OCI-LY3 (cell line): ENCODE results near the gene UNC5C.

Experiments used
- H2AFZ ChIP-seq: fragments of 200-600, 300-600 bp; shearing (Covaris generic); 2 replicates; pipeline ENCODE4 v1.6.0; 2014; ENCODE audit warnings: antibody characterized with exemption, low read depth, low read length
- H3K27ac ChIP-seq: fragments of 200-600, 300-600 bp; sonication (generic); 2 replicates; pipeline ENCODE4 v1.5.1; 2014; ENCODE audit warnings: mild to moderate bottlenecking, low read length, moderate library complexity, mixed read lengths
- H3K27me3 ChIP-seq: fragments of 200-600, 300-600 bp; sonication (generic); 2 replicates; pipeline ENCODE4 v1.6.1; 2014; ENCODE audit warnings: low read depth, low read length, mixed read lengths
- H3K36me3 ChIP-seq: fragments of 200-600, 300-600 bp; sonication (generic); replicated peaks from 2 replicates; pipeline ENCODE3; 2014; ENCODE audit warnings: low read depth, low read length, mixed read lengths
- H3K4me1 ChIP-seq: fragments of 300-600, 200-600 bp; sonication (generic); 2 replicates; pipeline ENCODE4 v1.6.1; 2014; ENCODE audit warnings: low read length, mixed read lengths
- H3K4me2 ChIP-seq: fragments of 200-600, 300-600 bp; sonication (generic); 2 replicates; pipeline ENCODE4 v1.6.1; 2014; ENCODE audit warnings: low read length, mixed read lengths
- H3K4me3 ChIP-seq: fragments of 300-600, 200-600 bp; sonication (generic); 2 replicates; pipeline ENCODE4 v1.5.1; 2014; ENCODE audit warnings: antibody characterized with exemption, mild to moderate bottlenecking, low read length, moderate library complexity
- H3K79me2 ChIP-seq: fragments of 300-600, 200-600 bp; shearing (Covaris generic); 2 replicates; pipeline ENCODE4 v1.6.1; 2014; ENCODE audit warnings: mild to moderate bottlenecking, low read length, mixed read lengths
- H3K9ac ChIP-seq: fragments of 300-600, 200-600 bp; shearing (Covaris generic); 2 replicates; pipeline ENCODE4 v1.6.0; 2014; ENCODE audit warnings: mild to moderate bottlenecking, low read length, moderate library complexity
- H3K9me3 ChIP-seq: fragments of 200-600, 300-600 bp; shearing (Covaris generic); 2 replicates; pipeline ENCODE4 v1.6.1; 2014; ENCODE audit warnings: low read length, mixed read lengths; ENCODE audit not compliant: insufficient read depth
- H4K20me1 ChIP-seq: fragments of 200-600, 300-600 bp; sonication (generic); 2 replicates; pipeline ENCODE4 v1.6.1; 2016; ENCODE audit warnings: low read length, mixed read lengths; ENCODE audit not compliant: insufficient read depth
- CTCF ChIP-seq: fragments of 200-600, 300-600 bp; sonication (generic); IDR thresholded peaks from 2 replicates; pipeline ENCODE4 v1.5.1; 2014; ENCODE audit warnings: antibody characterized with exemption, low read length, low read depth
- EZH2phosphoT487 ChIP-seq: fragments of 200-600 bp; shearing (Covaris generic); IDR thresholded peaks from 2 replicates; pipeline ENCODE4 v1.6.1; 2018; ENCODE audit warnings: antibody characterized with exemption, mixed run types, low read depth

Gene UNC5C

GRCh38 chr4:95533254-95533653, 15.5 kb downstream of the UNC5C start:
- Histone ChIP-seq H2AFZ (no peak overlapping the region), H3K27ac (no peak overlapping the region), H3K27me3 (0 out of 2 replicates have a peak, but pooled peaks cover 4% of the 10 kb centered on the region), H3K9me3 (no peaks in the 10 kb centered on the region), H3K4me2 (no peak overlapping the region), H3K36me3 (no peaks in the 10 kb centered on the region), H3K4me1 (no peaks in the 10 kb centered on the region), H3K79me2 (no peaks in the 10 kb centered on the region), H4K20me1 (no peaks in the 10 kb centered on the region), H3K4me3 (no peak overlapping the region), H3K9ac (no peak overlapping the region)
- TF ChIP-seq EZH2phosphoT487 (no peak), CTCF (no peak)

- H3K27me3 ChIP-seq: no peaks in the 10 kb centered on the region
- TF ChIP-seq EZH2phosphoT487 (no peak), CTCF (no peak)
- H3K9me3 ChIP-seq: no peaks in the 10 kb centered on the region
- no peaks in the 10 kb centered on the region for H3K4me1 ChIP-seq
- no peaks in the 10 kb centered on the region for H4K20me1 ChIP-seq
- no peak overlapping the region for H3K27ac ChIP-seq
- no peaks in the 10 kb centered on the region for H3K79me2 ChIP-seq
- H3K36me3 ChIP-seq: no peaks in the 10 kb centered on the region
- H3K4me2 ChIP-seq: no peak overlapping the region
- H2AFZ ChIP-seq: no peak overlapping the region
- H3K9ac ChIP-seq: no peak overlapping the region
- H3K4me3 ChIP-seq: no peak overlapping the region
These were observed 16.5 kb downstream of the UNC5C start for GRCh38 chr4:95532305-95532704.

GRCh38 chr4:95531141-95531540, 17.6 kb downstream of the UNC5C start:
- Histone ChIP-seq H3K4me3 (no peak overlapping the region), H3K9me3 (no peaks in the 10 kb centered on the region), H3K79me2 (no peaks in the 10 kb centered on the region), H3K36me3 (no peaks in the 10 kb centered on the region), H3K27ac (no peak overlapping the region), H4K20me1 (no peaks in the 10 kb centered on the region), H3K9ac (no peak overlapping the region), H3K4me1 (no peaks in the 10 kb centered on the region), H3K4me2 (no peak overlapping the region), H2AFZ (no peak overlapping the region), H3K27me3 (no peaks in the 10 kb centered on the region)
- TF ChIP-seq EZH2phosphoT487 (no peak), CTCF (no peak)

GRCh38 chr4:95529946-95530345, 18.8 kb downstream of the UNC5C start:
- Histone ChIP-seq H3K4me2 (no peak overlapping the region), H3K27ac (no peak overlapping the region), H3K9ac (no peak overlapping the region), H3K36me3 (no peaks in the 10 kb centered on the region), H3K4me1 (peaks cover 3% of the 10 kb centered on the region), H2AFZ (no peak overlapping the region), H3K79me2 (no peaks in the 10 kb centered on the region), H3K27me3 (no peaks in the 10 kb centered on the region), H4K20me1 (no peaks in the 10 kb centered on the region), H3K4me3 (no peak overlapping the region), H3K9me3 (no peaks in the 10 kb centered on the region)
- TF ChIP-seq CTCF: no peak
- no peak for TF ChIP-seq EZH2phosphoT487
